Forelimb muscle (tissue), 1 donor: Measurements from ENCODE around the gene KLHDC8A. TPM values are rescaled to one million over a fixed set of nuclear protein-coding genes. Genes with fewer than 3 reads are reported as not detected.
"Not testable (repeated sequence)": the region's sequence is repeated elsewhere in the genome, so short reads cannot be mapped to it uniquely, and the experiment has no call there.

Source experiments
- DNase-seq: peaks from one replicate; pipeline ENCODE4 v3.0.0-alpha.2; 2013; ENCODE audit warnings: low read depth
- polyA plus RNA-seq: library from polyadenylated mRNA; unstranded; fragments of 120-200 nt; gene quantifications from one replicate; pipeline ENCODE4 v1.2.1, GENCODE V29; 2013; ENCODE audit not compliant: insufficient read length

KLHDC8A gene
- polyA plus RNA-seq, 1 donor = 0.15 TPM

DNA sequence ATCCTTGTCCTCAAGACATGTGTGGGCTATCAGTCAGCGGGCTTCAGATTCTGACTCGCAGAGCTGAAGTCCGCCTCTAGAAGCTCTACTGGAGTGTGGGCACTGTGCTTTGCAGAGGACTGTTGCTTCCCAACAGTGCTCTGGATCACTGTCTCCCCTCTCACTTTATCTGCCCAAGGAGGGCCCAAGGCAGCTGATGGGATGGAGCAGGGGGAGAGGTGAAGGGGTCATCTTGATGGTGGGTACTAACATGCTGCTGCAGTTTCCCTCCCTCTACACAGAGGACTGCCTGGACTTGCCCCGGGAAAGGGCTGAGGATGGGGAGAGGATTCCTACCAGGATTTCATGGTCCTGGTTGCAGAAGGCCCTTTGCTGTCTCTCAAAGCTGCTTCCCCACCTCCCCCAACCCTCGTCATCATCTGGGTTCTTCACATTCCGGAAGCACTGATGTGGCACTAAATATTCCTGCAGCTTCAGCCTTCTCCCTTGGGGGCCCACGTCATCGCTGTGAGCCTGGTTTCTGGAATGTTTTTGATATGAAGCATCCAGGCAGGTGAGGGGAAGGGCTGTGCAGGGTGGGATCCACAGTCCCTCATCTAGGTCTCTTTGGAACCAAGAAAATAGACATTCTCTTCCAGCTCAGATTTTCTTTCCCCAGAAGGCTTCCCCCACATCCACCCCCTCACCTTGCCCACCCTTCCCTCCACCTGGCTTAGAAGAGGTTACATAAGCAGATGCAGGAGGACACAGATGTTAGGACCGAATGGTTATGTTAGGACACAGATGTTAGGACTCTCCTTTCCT lies 58.3 kb downstream of the KLHDC8A start:
- DNase-seq = no peak

DNA sequence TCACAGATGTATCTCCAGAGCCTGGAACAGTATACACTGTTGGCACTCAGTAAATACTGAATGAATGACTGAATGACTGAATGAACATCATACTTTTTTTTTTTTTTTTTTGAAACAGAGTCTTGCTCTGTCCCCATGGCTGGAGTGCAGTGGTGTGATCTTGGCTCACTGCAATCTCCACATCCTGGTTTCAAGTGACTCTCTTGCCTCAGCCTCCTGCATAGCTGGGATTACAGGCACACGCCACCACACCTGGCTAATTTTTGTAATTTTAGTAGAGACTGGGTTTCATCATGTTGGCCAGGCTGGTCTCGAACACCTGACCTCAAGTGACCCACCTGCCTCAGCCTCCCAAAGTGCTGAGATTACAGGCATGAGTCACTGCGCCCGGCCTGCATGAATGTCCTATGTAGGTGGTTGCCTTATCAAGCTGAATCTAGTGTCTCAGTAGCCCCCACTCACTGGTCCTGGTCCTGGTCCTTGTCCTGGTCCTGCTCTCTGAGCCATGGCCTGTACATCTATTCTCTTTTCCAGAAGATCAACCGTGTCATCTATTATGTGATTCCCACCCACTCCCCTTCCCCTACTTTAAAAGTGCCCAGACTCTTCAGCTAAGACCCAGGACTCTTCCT lies 59.1 kb downstream of the KLHDC8A start:
- DNase-seq = not testable (repeated sequence)

- no peak for DNase-seq
Observed at GRCh38 chr1:205296154-205296553, 60.6 kb downstream of the KLHDC8A start.

DNA sequence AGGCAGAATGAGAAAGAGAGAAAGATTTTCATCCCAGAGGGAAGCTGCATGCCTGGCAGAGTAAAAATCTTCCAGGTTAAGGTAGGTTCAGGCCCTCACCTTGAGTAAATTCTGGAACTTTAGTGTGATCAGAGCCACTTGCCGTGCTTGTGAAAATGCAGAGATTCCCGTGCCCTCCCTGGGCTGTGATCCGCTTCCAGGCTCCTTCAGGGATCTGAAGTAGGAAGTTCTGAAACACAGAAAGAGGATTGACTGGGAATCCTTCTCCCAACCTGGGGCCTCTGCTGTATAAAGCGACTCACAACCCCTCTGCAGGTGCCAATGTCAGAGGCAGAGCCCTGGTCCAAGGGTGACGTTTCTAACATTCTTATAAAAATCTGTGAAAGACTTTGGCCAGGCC lies 61.8 kb downstream of the KLHDC8A start:
- no peak for DNase-seq

GRCh38 chr1:205294175-205294917 lies 62.4 kb downstream of the KLHDC8A start:
- DNase-seq = no peak

GRCh38 chr1:205293350-205294074 lies 63.2 kb downstream of the KLHDC8A start:
- no peak for DNase-seq

GRCh38 chr1:205291596-205291995 lies 65.1 kb downstream of the KLHDC8A start:
- DNase-seq = no peak

DNA sequence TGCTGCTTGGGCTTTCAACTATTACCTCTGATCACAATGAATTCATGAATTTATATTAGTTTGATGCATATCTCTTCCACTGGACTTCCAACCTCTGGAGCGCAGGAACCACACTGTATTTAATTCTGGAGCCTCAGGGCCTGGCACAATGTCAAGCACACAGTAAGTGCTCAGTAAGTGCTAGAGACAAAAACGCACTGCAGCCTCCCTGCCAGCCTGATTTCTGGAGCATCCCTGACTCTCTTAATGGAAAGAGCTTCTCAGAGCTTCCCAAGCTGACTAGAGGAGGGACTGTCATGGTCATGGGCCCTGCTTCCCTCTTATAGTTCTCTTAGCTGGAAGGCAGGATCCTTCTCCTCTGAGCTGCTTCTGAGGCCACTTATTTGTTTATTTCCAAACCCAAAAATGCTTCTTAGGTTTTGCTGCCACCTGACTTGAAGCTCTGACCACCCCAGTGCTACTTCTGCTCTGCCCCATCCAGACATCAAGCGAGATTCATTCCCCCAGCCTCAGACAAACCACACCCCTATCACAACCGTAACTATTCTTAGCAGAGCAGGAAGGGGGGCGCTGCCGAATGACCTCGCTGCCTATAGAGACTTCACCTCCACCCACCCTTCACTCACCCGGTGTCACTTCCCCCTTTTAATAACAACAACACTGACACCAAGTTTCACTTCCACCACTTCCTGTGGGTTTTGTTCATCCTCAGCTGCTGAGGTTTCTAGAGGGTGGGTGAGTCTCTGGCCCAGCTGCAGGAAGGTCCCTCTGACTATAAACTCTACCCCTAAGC lies 68.8 kb downstream of the KLHDC8A start:
- no peak for DNase-seq

GRCh38 chr1:205287076-205287475 lies 69.6 kb downstream of the KLHDC8A start:
- no peak for DNase-seq

DNA sequence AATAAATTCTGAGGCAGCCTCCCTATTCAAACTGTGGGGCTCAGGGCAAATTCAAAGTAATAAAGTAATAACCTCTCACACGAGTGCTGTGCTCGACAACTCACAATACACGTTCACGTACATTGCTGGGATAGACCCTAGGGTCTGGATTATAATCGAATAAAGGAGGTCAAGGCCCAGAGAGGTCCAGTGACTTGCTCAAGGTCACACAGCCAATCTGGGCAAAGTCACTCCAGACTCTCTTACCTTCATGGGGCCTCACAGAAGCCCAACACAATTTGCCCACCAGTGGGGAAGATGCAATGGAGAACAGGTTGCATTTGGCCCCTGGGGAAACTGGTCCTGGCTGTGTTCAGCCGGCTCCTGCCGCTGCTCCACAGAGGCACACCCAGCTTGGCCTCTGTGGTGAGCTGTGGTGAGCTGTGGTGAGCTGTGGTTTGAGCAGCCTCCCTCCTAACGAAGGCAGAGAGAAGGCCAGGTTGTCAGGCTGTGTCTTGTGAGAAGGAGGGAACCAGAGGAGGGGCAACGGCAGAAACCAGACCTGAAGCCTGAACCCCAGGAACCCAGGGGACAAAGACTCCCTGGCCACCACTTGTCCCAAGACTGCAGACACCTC lies 70.3 kb downstream of the KLHDC8A start:
- no peak for DNase-seq

Other genes with a start within 250 kb of the KLHDC8A start
- gene RBBP5, start 234.9 kb downstream of the KLHDC8A start, polyA plus RNA-seq = 9.9 TPM
- gene DSTYK, start 145.2 kb downstream of the KLHDC8A start, polyA plus RNA-seq = 7.5 TPM
- 10.8 TPM for gene TMCC2, start 129.0 kb downstream of the KLHDC8A start, polyA plus RNA-seq
- 0.49 TPM for gene NUAK2, start 35.2 kb downstream of the KLHDC8A start, polyA plus RNA-seq
- not detected for gene LEMD1, start 65.1 kb upstream of the KLHDC8A start, polyA plus RNA-seq
- not detected for gene BLACAT1, start 99.1 kb upstream of the KLHDC8A start, polyA plus RNA-seq
- 8.1 TPM for gene CDK18, start 147.7 kb upstream of the KLHDC8A start, polyA plus RNA-seq